NCI-H446 treated with DMSO at 0.1 percent for 48 hours (cell line): ENCODE measurements around the gene GTF3A.

Experiments
- DNase-seq: peaks from one replicate; lab custom pipeline; 2025; lab: John Stamatoyannopoulos, UW

GTF3A gene

DNA sequence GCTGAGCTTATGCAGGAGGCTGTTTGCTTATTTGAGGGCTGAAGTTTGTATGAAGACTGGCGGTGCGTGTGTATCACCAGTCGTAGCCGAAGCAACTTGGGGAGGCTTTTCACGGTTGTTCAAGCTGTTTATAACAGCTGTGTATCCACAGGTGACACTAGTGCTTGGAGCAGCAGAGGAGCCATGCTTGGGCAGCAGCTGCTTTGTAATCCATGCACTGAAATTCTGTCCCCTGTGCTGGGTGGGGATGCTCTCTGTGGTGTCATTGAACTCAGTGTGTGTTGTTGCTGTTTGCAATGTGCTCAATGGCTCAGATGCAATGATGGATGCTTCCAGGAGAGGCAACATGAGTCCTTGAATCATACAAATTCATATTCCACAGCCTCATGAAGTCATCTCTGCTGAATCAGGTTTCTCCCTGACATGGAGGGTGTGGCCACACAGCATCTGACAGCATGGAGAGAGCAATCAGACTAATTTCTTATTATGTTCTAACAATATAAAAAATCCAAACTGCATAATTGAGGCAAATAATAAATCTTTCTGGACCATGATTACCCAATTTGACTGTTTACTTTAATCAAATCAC, 18.8 kb upstream of the GTF3A start:
- no peak for DNase-seq

GRCh38 chr13:27406178-27406939, 18.1 kb upstream of the GTF3A start:
- DNase-seq: no peak

DNA sequence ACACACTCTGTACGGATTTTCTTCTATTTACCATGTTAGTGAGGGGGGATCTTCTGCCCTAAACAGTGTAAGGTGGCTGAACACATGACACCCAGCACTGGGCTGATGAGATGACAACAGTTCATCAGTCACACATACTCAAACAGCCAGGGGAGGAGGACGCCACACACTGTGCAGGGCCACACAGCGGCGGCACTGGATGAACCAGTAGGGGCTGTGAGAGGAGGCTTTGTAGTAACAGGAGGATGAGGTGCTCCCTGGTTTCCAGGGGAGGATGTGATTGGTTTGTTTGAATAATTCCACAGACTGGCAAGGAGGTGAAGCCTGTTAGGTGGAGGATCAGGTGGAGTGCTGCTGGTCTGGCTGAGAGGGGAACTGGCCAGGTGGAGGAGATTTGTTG, 16.3 kb upstream of the GTF3A start:
- DNase-seq: no peak

DNA sequence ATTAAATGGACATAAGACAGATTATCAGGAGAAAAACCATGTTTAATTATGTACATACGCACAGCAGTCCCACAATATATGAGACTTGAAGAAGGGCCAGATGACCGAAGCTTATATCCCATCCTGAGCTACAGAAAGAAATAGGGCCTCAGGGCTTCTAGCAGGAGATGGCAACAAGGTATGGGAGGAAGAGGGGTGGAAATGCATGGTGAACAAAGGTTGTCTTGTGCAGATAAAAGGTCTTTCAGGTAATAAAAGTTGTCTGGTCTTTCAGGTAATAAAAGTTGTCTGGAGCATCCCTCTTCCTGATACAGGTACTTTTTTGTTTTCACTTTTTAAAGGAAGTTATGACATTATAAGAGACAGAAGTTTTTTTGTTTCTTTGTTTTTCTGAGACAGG, 15.4 kb upstream of the GTF3A start:
- DNase-seq: no peak

DNA sequence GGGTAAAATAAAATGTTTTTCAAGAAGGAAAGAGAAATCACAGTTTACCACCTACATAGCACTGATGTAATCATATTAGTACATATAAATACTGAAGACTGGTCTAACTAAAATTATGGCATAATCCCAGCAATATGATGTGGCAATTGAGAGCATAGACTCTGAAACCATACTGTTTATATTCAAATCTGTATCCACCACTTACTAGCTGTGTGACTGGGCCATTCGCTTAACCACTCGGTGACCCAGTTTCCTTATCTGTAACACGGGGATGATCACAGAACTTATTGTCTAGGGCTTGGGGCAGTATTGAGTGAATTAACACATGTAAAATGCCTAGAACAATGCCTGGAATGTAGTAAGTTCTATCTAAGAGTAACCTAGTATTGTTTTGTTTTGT, 13.1 kb upstream of the GTF3A start:
- DNase-seq: no peak

DNA sequence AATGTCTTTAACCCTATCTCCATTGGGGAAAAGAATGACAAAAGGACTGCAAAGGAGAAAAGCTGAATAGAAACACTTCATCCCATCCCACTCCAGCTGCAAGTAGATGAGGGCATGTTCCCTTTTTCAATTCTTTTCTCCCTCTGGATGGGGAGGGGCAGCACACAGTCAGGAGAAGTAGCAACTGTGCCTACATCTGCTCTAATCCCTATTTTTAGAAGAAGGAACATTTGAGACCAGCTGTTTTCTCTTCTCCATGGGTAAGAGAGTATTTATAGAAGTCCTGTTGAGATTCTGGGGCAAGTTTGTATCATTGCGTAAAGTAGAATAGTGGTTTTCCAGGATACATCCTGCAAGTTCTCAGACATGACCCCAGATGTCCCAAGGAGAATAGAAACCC, 9.3 kb upstream of the GTF3A start:
- DNase-seq: no peak

GRCh38 chr13:27419328-27419727, 5.1 kb upstream of the GTF3A start:
- no peak for DNase-seq

DNA sequence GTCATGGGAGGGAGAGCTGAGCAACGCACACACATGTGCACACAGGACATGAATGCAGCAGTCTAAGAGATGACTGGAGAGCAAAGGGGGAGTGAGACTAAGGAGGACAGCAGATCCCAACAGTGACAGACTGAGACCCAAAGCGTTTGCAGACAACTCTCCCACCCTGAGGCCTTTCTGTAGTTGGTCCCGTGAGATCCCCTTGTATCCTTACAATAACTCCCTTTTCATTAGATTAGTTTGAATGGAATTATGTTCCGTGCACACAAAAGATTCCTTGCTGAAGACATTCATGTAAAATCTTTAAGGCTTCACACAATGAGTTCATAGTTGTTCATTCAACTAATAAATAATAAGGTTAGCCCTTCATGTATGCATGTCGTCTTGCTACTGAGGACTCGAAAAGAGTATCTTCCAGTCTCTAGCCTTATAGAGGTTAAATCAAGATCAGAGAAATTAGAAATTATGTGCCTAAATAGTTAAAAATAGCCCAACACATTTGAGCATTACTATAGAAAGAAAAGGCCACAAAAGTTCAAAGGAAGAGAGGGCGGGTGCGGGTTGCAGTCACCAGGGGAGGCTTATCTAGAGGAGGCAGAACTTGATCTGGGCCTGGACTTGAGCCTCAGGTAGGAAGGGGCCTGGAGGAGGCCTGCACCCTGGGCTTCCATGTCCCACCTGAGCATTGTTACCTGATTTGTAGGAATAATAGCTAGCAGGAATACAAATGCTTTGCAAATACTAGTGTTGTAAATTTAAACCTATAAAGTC, 3.1 kb upstream of the GTF3A start:
- DNase-seq: no peak

GRCh38 chr13:27423333-27423732, 1.1 kb upstream of the GTF3A start:
- no peak for DNase-seq

DNA sequence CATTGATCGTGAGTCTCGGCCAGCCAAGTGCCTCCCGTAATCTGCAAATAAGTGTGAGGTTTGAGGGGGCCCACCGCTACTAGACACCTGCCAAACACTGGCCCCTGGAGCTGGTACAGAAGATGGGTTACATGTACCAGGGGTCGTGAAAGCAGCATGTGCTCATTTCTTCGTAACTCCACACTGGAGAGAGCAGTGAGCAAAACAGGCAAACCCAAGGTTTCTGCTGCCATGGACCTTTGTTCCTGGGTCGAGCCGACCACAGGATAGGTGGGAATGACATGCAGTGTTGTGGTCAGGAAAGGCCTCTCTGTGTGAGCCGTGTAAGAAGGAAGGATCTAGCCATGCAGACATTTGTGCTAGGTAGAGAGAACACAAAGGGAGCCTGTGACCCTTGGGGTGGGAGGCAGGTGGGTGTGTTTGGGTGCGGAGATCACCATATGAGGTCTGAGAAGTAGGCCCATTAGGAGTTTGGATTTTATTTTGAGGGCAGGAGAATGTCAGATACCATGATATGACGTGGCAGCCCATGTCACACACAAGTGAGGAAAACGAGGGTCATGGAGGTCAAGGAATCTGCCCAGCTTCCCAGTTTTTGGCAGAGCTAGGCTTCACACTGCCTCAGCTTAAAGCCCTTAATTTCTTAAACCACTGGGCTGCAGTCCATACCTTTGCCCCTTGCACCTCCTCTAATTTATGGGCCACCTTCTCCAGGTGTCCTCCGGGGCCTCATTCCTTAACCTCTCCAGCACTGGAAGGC, 919 bp downstream of the GTF3A start:
- no peak for DNase-seq

DNA sequence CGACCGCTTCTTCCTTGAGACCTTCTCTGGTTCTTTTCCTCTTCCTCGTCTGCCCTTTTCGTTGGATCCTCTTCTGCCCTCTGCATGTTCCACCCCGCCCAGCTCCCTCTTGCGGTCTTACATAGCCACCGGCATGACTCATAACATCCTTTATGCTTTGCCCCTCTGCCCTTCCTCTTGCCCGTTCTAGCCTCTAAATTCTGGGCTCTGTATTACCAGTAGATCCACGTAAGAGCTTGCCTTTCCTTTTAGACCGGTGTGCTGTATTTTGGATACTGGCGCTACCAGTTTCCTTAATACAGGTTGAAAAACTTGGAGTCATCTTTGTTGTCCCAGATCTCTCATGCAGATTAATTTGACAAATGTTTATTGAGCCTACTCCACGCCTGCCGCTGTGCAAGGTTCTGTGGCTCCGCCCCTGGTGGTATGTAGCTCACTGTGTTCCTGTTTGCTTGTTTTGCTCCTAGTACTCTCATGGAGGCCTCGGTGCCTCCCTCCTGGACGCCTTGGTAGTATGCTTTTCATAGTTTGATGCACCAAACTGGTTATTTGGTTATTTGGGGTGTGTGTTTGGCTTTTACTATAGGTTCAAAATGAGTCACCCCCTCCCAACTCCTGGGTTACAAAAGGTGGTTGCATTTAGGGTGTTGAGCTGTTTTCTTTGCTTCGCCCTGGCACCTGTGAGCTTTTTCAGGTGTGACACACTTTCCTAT, 1.7 kb downstream of the GTF3A start:
- DNase-seq: peak; percentile 14

- DNase-seq: no peak
Observed at GRCh38 chr13:27427641-27428040, 3.2 kb downstream of the GTF3A start.

DNA sequence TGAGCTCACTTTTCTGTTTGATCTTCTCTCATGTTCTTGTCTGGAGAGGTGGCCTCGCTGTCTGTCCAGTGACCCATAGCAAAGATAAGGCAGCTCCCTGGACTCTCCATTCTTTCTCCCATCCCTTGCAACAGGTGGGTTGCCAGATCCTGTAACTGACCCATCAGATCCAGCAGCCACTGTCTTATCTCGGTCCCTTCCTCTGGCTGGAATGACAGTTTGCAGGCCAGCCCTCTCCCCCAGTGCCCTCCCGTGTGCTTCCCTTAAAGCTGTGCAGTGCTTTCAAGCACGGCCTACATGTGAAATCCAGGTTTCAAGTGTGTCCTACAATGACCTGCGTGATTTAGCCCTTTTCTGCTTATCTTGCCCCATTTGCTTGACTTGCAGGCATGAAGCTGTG, 3.7 kb downstream of the GTF3A start:
- DNase-seq: no peak

GRCh38 chr13:27432180-27432579, 7.8 kb downstream of the GTF3A start:
- DNase-seq: no peak

DNA sequence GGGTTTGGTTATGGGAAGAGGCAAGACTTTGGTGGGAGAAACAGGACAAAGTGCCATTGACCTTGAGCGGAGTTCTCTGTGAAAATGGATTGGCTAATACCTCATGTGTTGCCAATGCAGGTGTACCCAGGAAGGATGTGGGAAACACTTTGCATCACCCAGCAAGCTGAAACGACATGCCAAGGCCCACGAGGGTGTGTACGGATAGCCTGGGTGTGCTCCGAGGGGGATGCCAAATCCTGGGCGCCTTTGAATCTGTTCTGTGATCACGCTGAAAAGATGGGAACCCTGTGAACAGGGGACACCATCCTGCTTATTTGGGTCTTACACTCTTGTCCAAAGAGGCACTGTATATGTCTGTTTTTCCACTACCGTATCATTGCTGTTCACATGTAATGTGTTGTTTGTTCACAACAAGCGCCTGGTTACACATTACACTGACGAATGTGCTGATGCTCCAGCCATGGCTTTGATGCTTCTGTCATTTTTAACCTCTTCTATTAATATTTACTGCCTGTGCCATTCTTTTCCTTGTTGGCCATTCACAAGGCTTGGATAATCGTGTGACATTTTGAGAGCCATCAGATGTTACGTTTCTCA, 8.3 kb downstream of the GTF3A start:
- no peak for DNase-seq

GRCh38 chr13:27437126-27437525, 12.7 kb downstream of the GTF3A start:
- DNase-seq: no peak

DNA sequence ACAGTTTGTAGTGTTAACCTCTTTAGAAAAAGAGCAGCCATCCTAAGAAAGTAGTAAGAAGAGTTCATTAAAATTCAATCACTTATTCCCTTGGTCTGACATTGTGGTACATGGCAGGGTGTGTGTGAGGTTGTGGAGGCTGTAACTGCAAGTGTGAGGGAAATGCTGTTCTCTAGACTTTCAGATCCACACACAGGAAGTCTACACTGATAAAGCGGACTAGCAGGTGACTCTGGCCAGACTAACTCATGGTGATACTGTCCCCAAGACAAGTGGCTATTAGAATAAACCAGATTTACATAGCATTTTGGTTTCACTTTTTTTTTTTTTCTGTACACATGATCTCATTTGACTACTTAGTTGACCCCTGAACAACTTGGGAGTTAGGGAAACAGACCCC, 16.0 kb downstream of the GTF3A start:
- DNase-seq: no peak

DNA sequence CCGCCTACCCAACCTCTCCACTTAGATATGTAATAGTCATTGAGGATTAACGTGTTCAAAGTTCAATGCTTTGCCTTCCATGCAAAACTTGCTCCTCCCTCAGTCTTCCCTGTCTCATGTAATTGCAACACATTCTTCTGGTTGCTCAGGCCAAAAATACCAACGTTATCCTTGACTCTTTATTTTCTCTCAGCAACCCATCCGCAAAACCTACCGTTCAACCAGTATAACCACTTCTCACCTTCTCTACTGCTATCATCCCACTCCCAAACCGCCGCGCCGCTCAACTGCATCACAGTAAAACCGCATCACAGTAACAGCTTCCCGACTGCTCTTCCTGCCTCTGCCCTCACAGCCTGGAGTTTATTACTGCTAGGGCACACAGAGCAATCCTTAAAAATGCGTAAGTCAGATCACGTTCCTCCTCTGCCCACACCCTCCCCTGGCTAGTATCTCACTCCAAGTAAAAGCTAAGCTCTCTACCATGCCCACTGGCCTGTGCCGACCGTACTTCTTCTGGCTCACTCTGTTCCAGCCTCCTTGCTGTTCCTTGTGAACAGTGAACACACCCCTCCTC, 17.7 kb downstream of the GTF3A start:
- no peak for DNase-seq

DNA sequence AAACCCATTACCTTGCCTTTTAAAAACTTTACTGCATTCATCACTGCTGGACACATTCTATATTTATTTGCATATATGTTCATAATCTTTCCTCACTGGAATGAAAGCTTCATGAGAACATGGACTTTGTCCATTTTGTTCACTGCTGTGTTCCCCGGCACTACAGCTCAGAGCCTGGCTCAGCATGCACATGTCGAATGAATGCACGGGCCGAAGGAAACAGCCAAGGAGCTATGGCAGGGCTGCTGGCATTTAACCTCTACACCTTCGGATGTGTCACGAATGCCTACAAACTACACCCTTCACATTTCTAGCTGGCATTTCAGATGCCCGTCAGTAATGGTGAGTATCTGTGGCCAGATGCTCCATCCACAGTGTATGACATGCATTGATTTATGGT, 18.4 kb downstream of the GTF3A start:
- no peak for DNase-seq

- no peak for DNase-seq
Observed at GRCh38 chr13:27446986-27447583, 22.7 kb downstream of the GTF3A start.

DNA sequence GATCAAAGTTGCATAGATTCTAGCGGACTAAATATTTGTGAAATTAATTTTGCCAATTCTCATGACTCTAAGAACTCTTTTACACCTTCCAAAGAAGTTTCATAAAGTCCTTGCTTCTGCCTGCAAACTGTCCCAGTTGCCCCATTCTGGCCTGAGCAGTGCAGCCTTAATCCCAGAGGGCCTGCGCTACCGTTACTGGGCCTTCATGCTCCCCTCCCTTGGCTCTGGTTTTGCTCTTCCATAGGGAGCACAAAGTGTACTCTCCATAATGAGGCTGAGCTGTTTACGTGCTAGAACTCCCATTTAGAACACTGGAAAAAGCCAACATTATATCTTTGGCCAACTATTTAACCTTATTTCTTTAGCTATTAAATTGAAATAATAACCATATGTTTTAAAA, 23.9 kb downstream of the GTF3A start:
- DNase-seq: no peak
